Measurements from ENCODE around the gene USP3. TPM values are rescaled to one million over a fixed set of nuclear protein-coding genes. Genes with fewer than 3 reads are reported as not detected.
"Not testable (repeated sequence)": the region's sequence is repeated elsewhere in the genome, so short reads cannot be mapped to it uniquely, and the experiment has no call there.

The USP3 gene
- total and polyA plus RNA-seq, 4 donors: 8.5 to 25.4 (median 14.8) TPM

GRCh38 chr15:63532307-63532744 is 27.9 kb downstream of the USP3 start:
- H3K27me3 ChIP-seq (ENCODE audit: control insufficient read depth in 4 of 4, insufficient read depth in 4 of 4, low read length in 3 of 4): no peaks in the 10 kb centered on the region
- H3K36me3 ChIP-seq (ENCODE audit: control insufficient read depth in 4 of 4, insufficient read depth in 3 of 4, low read depth in 1 of 4, low read length in 3 of 4): peaks cover 0 to 4% (median 2%) of the 10 kb centered on the region in 4 donors
- no peak overlapping the region for H3K27ac ChIP-seq (ENCODE audit: low read depth in 1 of 2, low read length in 2 of 2)
- H3K4me1 ChIP-seq (ENCODE audit: control insufficient read depth in 4 of 4, insufficient read depth in 4 of 4, low read length in 3 of 4): peaks cover 4 to 15% (median 7%) of the 10 kb centered on the region in 4 donors
- H3K9me3 ChIP-seq (ENCODE audit: control insufficient read depth in 4 of 4, low read length in 3 of 4): no peaks in the 10 kb centered on the region
- WGBS: 59% methylated on average over 5 of the region's 5 CpGs
- H3K9ac ChIP-seq (ENCODE audit: low read depth in 1 of 2, low read length in 2 of 2): no peak overlapping the region
- TF ChIP-seq MAX (IDR thresholded peaks at IDR 0.05): no peak
- no peak for TF ChIP-seq HNF4G (IDR thresholded peaks at IDR 0.05)
- no peak for TF ChIP-seq GABPA (IDR thresholded peaks at IDR 0.05 in 1 of 2, conservative IDR thresholded peaks at IDR 0.05 in 1 of 2)
- TF ChIP-seq ATF3 (IDR thresholded peaks at IDR 0.05): peak; percentile 65
- TF ChIP-seq YY1 (IDR thresholded peaks at IDR 0.05): peak; percentile 69
- TF ChIP-seq JUND (IDR thresholded peaks at IDR 0.05): peak in 1 of 2 donors; percentile 10
- peak; percentile 15 to 18 for TF ChIP-seq HNF4A (conservative IDR thresholded peaks at IDR 0.05)
- no peak for TF ChIP-seq RAD21 (IDR thresholded peaks at IDR 0.05)
- no peak for TF ChIP-seq SP1 (IDR thresholded peaks at IDR 0.05)
- TF ChIP-seq NR2F2 (IDR thresholded peaks at IDR 0.05): no peak
- DNase-seq (ENCODE audit: low spot score): no peak
- H3K4me3 ChIP-seq (ENCODE audit: low read depth in 1 of 3, low read length in 3 of 3): no peak overlapping the region

GRCh38 chr15:63534888-63535287 is 30.5 kb downstream of the USP3 start:
- H3K4me1 ChIP-seq (ENCODE audit: control insufficient read depth in 4 of 4, insufficient read depth in 4 of 4, low read length in 3 of 4): peaks cover 8 to 21% (median 14%) of the 10 kb centered on the region in 4 donors
- 99% methylated on average over 3 of the region's 3 CpGs for WGBS
- DNase-seq (ENCODE audit: low spot score); H3K4me3 ChIP-seq (ENCODE audit: low read depth in 1 of 3, low read length in 3 of 3); H3K9ac ChIP-seq (ENCODE audit: low read depth in 1 of 2, low read length in 2 of 2); H3K36me3 ChIP-seq (ENCODE audit: control insufficient read depth in 4 of 4, insufficient read depth in 3 of 4, low read depth in 1 of 4, low read length in 3 of 4); H3K9me3 ChIP-seq (ENCODE audit: control insufficient read depth in 4 of 4, low read length in 3 of 4); H3K27ac ChIP-seq (ENCODE audit: low read depth in 1 of 2, low read length in 2 of 2); H3K27me3 ChIP-seq (ENCODE audit: control insufficient read depth in 4 of 4, insufficient read depth in 4 of 4, low read length in 3 of 4): not testable (repeated sequence)

GRCh38 chr15:63535689-63536088 is 31.3 kb downstream of the USP3 start:
- TF ChIP-seq YY1 (IDR thresholded peaks at IDR 0.05): no peak
- TF ChIP-seq RAD21 (IDR thresholded peaks at IDR 0.05): no peak
- TF ChIP-seq GABPA (IDR thresholded peaks at IDR 0.05 in 1 of 2, conservative IDR thresholded peaks at IDR 0.05 in 1 of 2): no peak
- no peak for TF ChIP-seq JUND (IDR thresholded peaks at IDR 0.05)
- no peak for TF ChIP-seq REST (IDR thresholded peaks at IDR 0.05)
- TF ChIP-seq FOXA1 (IDR thresholded peaks at IDR 0.05): no peak
- no peak for TF ChIP-seq CTCF (IDR thresholded peaks at IDR 0.05; ENCODE audit: low read depth, low read length, missing input control)
- no peak for TF ChIP-seq SP1 (IDR thresholded peaks at IDR 0.05)
- TF ChIP-seq EGR1 (IDR thresholded peaks at IDR 0.05; ENCODE audit: low read depth in 2 of 2): no peak
- TF ChIP-seq HNF4G (IDR thresholded peaks at IDR 0.05): no peak
- no peak for TF ChIP-seq NR2F2 (IDR thresholded peaks at IDR 0.05)
- no peak for TF ChIP-seq RXRA (IDR thresholded peaks at IDR 0.05)
- TF ChIP-seq TAF1 (conservative IDR thresholded peaks at IDR 0.05): no peak
- no peak for TF ChIP-seq ZBTB33 (IDR thresholded peaks at IDR 0.05)
- no peak for TF ChIP-seq HNF4A (conservative IDR thresholded peaks at IDR 0.05)
- Histone ChIP-seq H3K4me3 (ENCODE audit: low read depth in 1 of 3, low read length in 3 of 3) (no peak overlapping the region), H3K4me1 (ENCODE audit: control insufficient read depth in 4 of 4, insufficient read depth in 4 of 4, low read length in 3 of 4) (peaks cover 7 to 21% (median 14%) of the 10 kb centered on the region in 4 donors), H3K27ac (ENCODE audit: low read depth in 1 of 2, low read length in 2 of 2) (no peak overlapping the region), H3K27me3 (ENCODE audit: control insufficient read depth in 4 of 4, insufficient read depth in 4 of 4, low read length in 3 of 4) (no peaks in the 10 kb centered on the region), H3K9me3 (ENCODE audit: control insufficient read depth in 4 of 4, low read length in 3 of 4) (no peaks in the 10 kb centered on the region), H3K36me3 (ENCODE audit: control insufficient read depth in 4 of 4, insufficient read depth in 3 of 4, low read depth in 1 of 4, low read length in 3 of 4) (peaks cover 0 to 9% (median 3%) of the 10 kb centered on the region in 4 donors), H3K9ac (ENCODE audit: low read depth in 1 of 2, low read length in 2 of 2) (no peak overlapping the region)
- 91% methylated on average over 3 of the region's 3 CpGs for WGBS
- DNase-seq (ENCODE audit: low spot score): no peak

All from liver (tissue), 9 donors.